Inflammatory macrophage treated with lipopolysaccharide for 4 hours (primary cell): Measurements from ENCODE around the gene RMC1.
A peak's percentile ranks its signal among the peaks of the same experiment; 100 is the strongest.
"Not testable (repeated sequence)": the region's sequence is repeated elsewhere in the genome, so short reads cannot be mapped to it uniquely, and the experiment has no call there.

Experiments
- DNase-seq: peaks from one replicate; pipeline ENCODE4 v3.0.0-alpha.2; 2020

RMC1 gene

GRCh38 chr18:23536204-23536603 is 32.9 kb downstream of the RMC1 start:
- DNase-seq = no peak

GRCh38 chr18:23537274-23537673 is 34.0 kb downstream of the RMC1 start:
- no peak for DNase-seq

GRCh38 chr18:23538001-23538400 is 34.7 kb downstream of the RMC1 start:
- no peak for DNase-seq

GRCh38 chr18:23538870-23539269 is 35.6 kb downstream of the RMC1 start:
- peak; percentile 20 for DNase-seq

- peak; percentile 72 for DNase-seq
These were observed 36.0 kb downstream of the RMC1 start for GRCh38 chr18:23539296-23539695.

- peak; percentile 84 for DNase-seq
These were observed 36.7 kb downstream of the RMC1 start for GRCh38 chr18:23539911-23540525.

GRCh38 chr18:23540867-23541266 is 37.6 kb downstream of the RMC1 start:
- DNase-seq = peak; percentile 92

- DNase-seq = no peak
These were observed 38.2 kb downstream of the RMC1 start for GRCh38 chr18:23541349-23542093.

- peak; percentile 70 for DNase-seq
These were observed 39.1 kb downstream of the RMC1 start for GRCh38 chr18:23542461-23542860.

- no peak for DNase-seq
These were observed 42.0 kb downstream of the RMC1 start for GRCh38 chr18:23545247-23545789.

GRCh38 chr18:23547306-23547705 is 44.0 kb downstream of the RMC1 start:
- no peak for DNase-seq

- peak; percentile 66 for DNase-seq
These were observed 44.5 kb downstream of the RMC1 start for GRCh38 chr18:23547846-23548245.

- no peak for DNase-seq
These were observed 45.0 kb downstream of the RMC1 start for GRCh38 chr18:23548275-23548674.

GRCh38 chr18:23548719-23549118 is 45.4 kb downstream of the RMC1 start:
- no peak for DNase-seq

GRCh38 chr18:23550898-23551297 is 47.6 kb downstream of the RMC1 start:
- DNase-seq = no peak

- DNase-seq = no peak
These were observed 48.7 kb downstream of the RMC1 start for GRCh38 chr18:23551978-23552377.

GRCh38 chr18:23552505-23552904 is 49.2 kb downstream of the RMC1 start:
- DNase-seq = no peak

- no peak for DNase-seq
These were observed 50.6 kb downstream of the RMC1 start for GRCh38 chr18:23553887-23554286.

GRCh38 chr18:23556145-23556780 is 53.0 kb downstream of the RMC1 start:
- DNase-seq = no peak

- not testable (repeated sequence) for DNase-seq
These were observed 54.2 kb downstream of the RMC1 start for GRCh38 chr18:23557511-23557910.

- no peak for DNase-seq
These were observed 56.9 kb downstream of the RMC1 start for GRCh38 chr18:23560186-23560585.

- DNase-seq = peak; percentile 91
These were observed 60.2 kb downstream of the RMC1 start for GRCh38 chr18:23563377-23564043.

- no peak for DNase-seq
These were observed 62.7 kb downstream of the RMC1 start for GRCh38 chr18:23565916-23566547.
